Measurements from ENCODE around the gene PPP2R2C. TPM values are rescaled to one million over a fixed set of nuclear protein-coding genes. Genes with fewer than 3 reads are reported as not detected.

Gene PPP2R2C
- total and polyA plus RNA-seq, 2 of the 4 experiments (the other 2 are of a cell fraction): 0.03 TPM; not detected in 1

GRCh38 chr4:6327220-6327917, 145.0 kb downstream of the PPP2R2C start:
- H2BK15ac ChIP-seq (ENCODE audit: low read depth, low read length): no peak overlapping the region
- no peak overlapping the region for H3K14ac ChIP-seq (replicated peaks; ENCODE audit: low read depth, low read length)
- H2AK5ac ChIP-seq (ENCODE audit: low read depth, low read length): no peak overlapping the region
- H2AFZ ChIP-seq (replicated peaks; ENCODE audit: low read length, poor library complexity): peak overlapping the region; percentile 53
- H3K4ac ChIP-seq (ENCODE audit: low read depth, low read length): no peak overlapping the region
- H2AK9ac ChIP-seq (replicated peaks; ENCODE audit: low read depth, low read length, poor library complexity): peak overlapping the region; percentile 23
- in situ Hi-C loops (cut with MboI; ENCODE audit: low sequenced_read_pairs) (loop anchor here (5.0 to 10.0 kb wide), 2 partner anchors 75 to 333 kb away; no protein-coding TSS in a partner anchor), intact Hi-C loops (cut with micrococcal nuclease) (loop anchor here (1.0 kb wide), 3 partner anchors 63 to 329 kb away; no protein-coding TSS in a partner anchor), dilution Hi-C loops (cut with HindIII; ENCODE audit: low sequenced_read_pairs, unreplicated experiment) (no loop called here)
- H4K5ac ChIP-seq (ENCODE audit: low read depth, low read length): no peak overlapping the region
- H3K79me1 ChIP-seq (ENCODE audit: low read depth in 1 of 2, low read length in 2 of 2): no peaks in the 10 kb centered on the region
- no peak overlapping the region for H2BK120ac ChIP-seq (ENCODE audit: low read depth, low read length)
- H3K23ac ChIP-seq (ENCODE audit: low read depth, low read length): no peak overlapping the region
- no peak overlapping the region for H2BK5ac ChIP-seq (ENCODE audit: low read depth, low read length, poor library complexity, severe bottlenecking)
- H3K18ac ChIP-seq (ENCODE audit: low read depth, low read length): no peak overlapping the region
- H3K9me1 ChIP-seq (ENCODE audit: insufficient read depth, low read length): no peaks in the 10 kb centered on the region
- WGBS, 2 experiments (ENCODE audit: extremely low coverage in 2 of 2, insufficient read length in 1 of 2): 33% methylated on average over 4 of the region's 21 CpGs; no CpG with 5 or more reads in 1 of the 2 experiments
- no peak overlapping the region for H3K4me3 ChIP-seq (ENCODE audit: insufficient read depth, low read depth, low read length)
- no peak overlapping the region for H3K27ac ChIP-seq (ENCODE audit: insufficient read depth, low read length)
- no peak overlapping the region for H3K9ac ChIP-seq (ENCODE audit: low read depth, low read length)
- no peaks in the 10 kb centered on the region; the same call in 1 of the 2 replicates for H4K20me1 ChIP-seq (ENCODE audit: insufficient read depth, low read length)
- POLR2A ChIA-PET (ENCODE audit: unreplicated experiment): no interaction called here
- H4K8ac ChIP-seq (ENCODE audit: low read depth in 2 of 2, low read length in 2 of 2): no peak overlapping the region
- BruUV-seq (replicated peaks): no TSS peak
- TF ChIP-seq SMC3 (IDR thresholded peaks at IDR 0.05; ENCODE audit: low read depth, low read length) (peak; percentile 99), RAD21 (IDR thresholded peaks at IDR 0.05; ENCODE audit: low read length) (peak; percentile 98), FOS (IDR thresholded peaks at IDR 0.05; ENCODE audit: low read depth, low read length) (no peak), NFE2L2 (IDR thresholded peaks at IDR 0.05; ENCODE audit: low read depth, low read length) (no peak), CTCF (conservative IDR thresholded peaks at IDR 0.05; ENCODE audit: low read depth, low read length) (peak; percentile 96)
- ATAC-seq (ENCODE audit: low read depth): peak; percentile 96
- H3K27me3 ChIP-seq (ENCODE audit: control insufficient read depth, insufficient read depth, low read length): peaks cover 25% of the 10 kb centered on the region
- peak; percentile 55 for DNase-seq
- no peaks in the 10 kb centered on the region for H3K36me3 ChIP-seq (ENCODE audit: control insufficient read depth, insufficient read depth, low read length)
- no peaks in the 10 kb centered on the region; the same call in 1 of the 2 replicates for H3K9me3 ChIP-seq (ENCODE audit: control insufficient read depth, insufficient read depth, low read length)
- CTCF ChIA-PET: interaction anchor here (0.5 to 4.4 kb wide), 13 partner anchors 11 to 82 kb away, joined by 3 to 40 read pairs (median 4); no protein-coding TSS in a partner anchor
- H2BK20ac ChIP-seq (ENCODE audit: low read depth, low read length): no peak overlapping the region
- no peaks in the 10 kb centered on the region for H3K4me1 ChIP-seq (ENCODE audit: control insufficient read depth, insufficient read depth, low read length)
- H3K56ac ChIP-seq (ENCODE audit: extremely low read depth, insufficient read depth, low read length): no peak overlapping the region
- H3K4me2 ChIP-seq (ENCODE audit: low read depth, low read length): no peak overlapping the region
- no peak overlapping the region for H4K91ac ChIP-seq (ENCODE audit: insufficient read depth, low read depth, low read length)

Data from IMR-90 (cell line).